Natural killer cell (primary cell): ENCODE measurements around the gene CRAT. TPM values are rescaled to one million over a fixed set of nuclear protein-coding genes. Genes with fewer than 3 reads are reported as not detected.

Experiments
- ATAC-seq, 3 donors: fragments of 150-1000 bp in 2 of 3; fragments of 200-7000 bp in 1 of 3; cut with Tn5 transposase; 1 replicate in 1 of 3; 2 replicates in 2 of 3; pipeline ENCODE4 v1.10.0; 2021; ENCODE audit warnings: mild to moderate bottlenecking in 2 of 3, moderate library complexity in 2 of 3
- DNase-seq, 2 donors: peaks; one replicate each; pipeline versions ENCODE4 v3.0.0 to v3.0.0-alpha.2; 2013 to 2021; ENCODE audit warnings: mixed read lengths in 1 of 2
- H3K27ac ChIP-seq: one replicate; pipeline ENCODE4 v1.5.1; 2013; ENCODE audit warnings: mild to moderate bottlenecking, low read length
- H3K27me3 ChIP-seq: one replicate; pipeline ENCODE4 v1.6.1; 2013; ENCODE audit warnings: low read length; ENCODE audit not compliant: control insufficient read depth, insufficient read depth
- H3K36me3 ChIP-seq: one replicate; pipeline ENCODE4 v1.6.1; 2013; ENCODE audit warnings: low read length; ENCODE audit not compliant: control insufficient read depth, insufficient read depth
- H3K4me1 ChIP-seq: one replicate; pipeline ENCODE4 v1.6.1; 2013; ENCODE audit warnings: low read length; ENCODE audit not compliant: control insufficient read depth, insufficient read depth
- H3K4me3 ChIP-seq: one replicate; pipeline ENCODE4 v1.5.1; 2013; ENCODE audit warnings: low read length
- H3K9me3 ChIP-seq: one replicate; pipeline ENCODE4 v1.6.1; 2013; ENCODE audit warnings: low read length; ENCODE audit not compliant: control insufficient read depth, insufficient read depth
- H3K27ac Mint-ChIP-seq, 2 donors: one replicate each; pipeline ENCODE4 v1.8.0; 2022; ENCODE audit warnings: mild to moderate bottlenecking in 2 of 2, mixed read lengths in 2 of 2, moderate library complexity in 1 of 2
- H3K27me3 Mint-ChIP-seq, 2 donors: one replicate each; pipeline ENCODE4 v1.8.0; 2022; ENCODE audit warnings: low read depth in 2 of 2, mixed read lengths in 2 of 2
- H3K36me3 Mint-ChIP-seq: one replicate; pipeline ENCODE4 v1.8.0; 2022; ENCODE audit warnings: mixed read lengths
- H3K4me1 Mint-ChIP-seq, 2 donors: one replicate each; pipeline ENCODE4 v1.8.0; 2022; ENCODE audit warnings: mixed read lengths in 2 of 2
- H3K4me3 Mint-ChIP-seq: one replicate; pipeline ENCODE4 v1.8.0; 2022; ENCODE audit warnings: mild to moderate bottlenecking, moderate library complexity, mixed read lengths
- H3K9me3 Mint-ChIP-seq, 2 donors: one replicate each; pipeline ENCODE4 v1.8.0; 2022; ENCODE audit warnings: mixed read lengths in 2 of 2
- WGBS: methylation state at CpG from one replicate; pipeline ENCODE4 v1.1.7; 2013; ENCODE audit warnings: missing lambda C conversion rate; ENCODE audit not compliant: insufficient coverage; 5-methylcytosine and 5-hydroxymethylcytosine counted together
- intact Hi-C: fragments of 100-400 bp; cut with micrococcal nuclease; formaldehyde crosslinking; loops from one replicate; pipeline ENCODE4 v1.14.2; 2022
- total RNA-seq, 4 donors: library from RNA; stranded (reverse); fragments of 120-200 nt in 1 of 4; gene quantifications; one replicate each; pipeline versions ENCODE4 v1.2.3 to v1.2.4, GENCODE V29; 2013 to 2022
- TF ChIP-seq, protein P1 (sequence below): fragments of 200-600 bp; IDR thresholded peaks from one replicate; pipeline ENCODE4 v1.8.0; 2022; ENCODE audit warnings: antibody characterized with exemption

Gene CRAT
- total RNA-seq, 3 donors from 2014 or later (not counting 1 experiment from before 2014, with no cell fraction given): 13.5 to 13.8 (median 13.8) TPM

DNA sequence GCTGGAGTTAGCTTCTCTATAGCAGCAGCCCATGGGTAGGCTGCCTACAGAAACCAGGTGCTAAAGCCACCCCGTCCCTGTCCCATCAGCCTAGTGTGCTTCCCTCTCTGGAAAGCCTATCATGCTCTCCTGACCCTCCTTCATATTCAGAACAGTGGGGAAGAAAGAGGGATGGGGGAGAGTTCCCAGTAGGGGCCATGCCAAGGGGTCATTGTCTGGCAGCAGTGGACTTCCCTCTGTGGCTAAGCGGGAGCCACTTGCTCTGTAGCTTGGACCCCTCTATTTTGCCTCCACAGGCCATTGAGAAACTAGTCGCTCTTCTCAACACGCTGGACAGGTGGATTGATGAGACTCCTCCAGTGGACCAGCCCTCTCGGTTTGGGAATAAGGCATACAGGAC lies 18.1 kb upstream of the CRAT start:
- Histone ChIP-seq H3K4me3 (no peak overlapping the region), H3K4me1 (peaks cover 8% of the 10 kb centered on the region), H3K27ac (no peak overlapping the region), H3K27me3 (no peaks in the 10 kb centered on the region), H3K36me3 (peaks cover 42% of the 10 kb centered on the region), H3K9me3 (no peaks in the 10 kb centered on the region)
- no peak for DNase-seq
- no peak for ATAC-seq
- 97% methylated on average over 5 of the region's 5 CpGs for WGBS
- intact Hi-C loops: no loop called here
- Mint-ChIP-seq H3K9me3 (no peaks in the 10 kb centered on the region), H3K36me3 (peaks cover 13% of the 10 kb centered on the region), H3K4me1 (peaks cover 5 to 7% of the 10 kb centered on the region in 2 donors), H3K4me3 (no peak overlapping the region), H3K27ac (no peak overlapping the region), H3K27me3 (no peaks in the 10 kb centered on the region)
- TF ChIP-seq, protein P1, sequence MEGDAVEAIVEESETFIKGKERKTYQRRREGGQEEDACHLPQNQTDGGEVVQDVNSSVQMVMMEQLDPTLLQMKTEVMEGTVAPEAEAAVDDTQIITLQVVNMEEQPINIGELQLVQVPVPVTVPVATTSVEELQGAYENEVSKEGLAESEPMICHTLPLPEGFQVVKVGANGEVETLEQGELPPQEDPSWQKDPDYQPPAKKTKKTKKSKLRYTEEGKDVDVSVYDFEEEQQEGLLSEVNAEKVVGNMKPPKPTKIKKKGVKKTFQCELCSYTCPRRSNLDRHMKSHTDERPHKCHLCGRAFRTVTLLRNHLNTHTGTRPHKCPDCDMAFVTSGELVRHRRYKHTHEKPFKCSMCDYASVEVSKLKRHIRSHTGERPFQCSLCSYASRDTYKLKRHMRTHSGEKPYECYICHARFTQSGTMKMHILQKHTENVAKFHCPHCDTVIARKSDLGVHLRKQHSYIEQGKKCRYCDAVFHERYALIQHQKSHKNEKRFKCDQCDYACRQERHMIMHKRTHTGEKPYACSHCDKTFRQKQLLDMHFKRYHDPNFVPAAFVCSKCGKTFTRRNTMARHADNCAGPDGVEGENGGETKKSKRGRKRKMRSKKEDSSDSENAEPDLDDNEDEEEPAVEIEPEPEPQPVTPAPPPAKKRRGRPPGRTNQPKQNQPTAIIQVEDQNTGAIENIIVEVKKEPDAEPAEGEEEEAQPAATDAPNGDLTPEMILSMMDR: no peak

DNA sequence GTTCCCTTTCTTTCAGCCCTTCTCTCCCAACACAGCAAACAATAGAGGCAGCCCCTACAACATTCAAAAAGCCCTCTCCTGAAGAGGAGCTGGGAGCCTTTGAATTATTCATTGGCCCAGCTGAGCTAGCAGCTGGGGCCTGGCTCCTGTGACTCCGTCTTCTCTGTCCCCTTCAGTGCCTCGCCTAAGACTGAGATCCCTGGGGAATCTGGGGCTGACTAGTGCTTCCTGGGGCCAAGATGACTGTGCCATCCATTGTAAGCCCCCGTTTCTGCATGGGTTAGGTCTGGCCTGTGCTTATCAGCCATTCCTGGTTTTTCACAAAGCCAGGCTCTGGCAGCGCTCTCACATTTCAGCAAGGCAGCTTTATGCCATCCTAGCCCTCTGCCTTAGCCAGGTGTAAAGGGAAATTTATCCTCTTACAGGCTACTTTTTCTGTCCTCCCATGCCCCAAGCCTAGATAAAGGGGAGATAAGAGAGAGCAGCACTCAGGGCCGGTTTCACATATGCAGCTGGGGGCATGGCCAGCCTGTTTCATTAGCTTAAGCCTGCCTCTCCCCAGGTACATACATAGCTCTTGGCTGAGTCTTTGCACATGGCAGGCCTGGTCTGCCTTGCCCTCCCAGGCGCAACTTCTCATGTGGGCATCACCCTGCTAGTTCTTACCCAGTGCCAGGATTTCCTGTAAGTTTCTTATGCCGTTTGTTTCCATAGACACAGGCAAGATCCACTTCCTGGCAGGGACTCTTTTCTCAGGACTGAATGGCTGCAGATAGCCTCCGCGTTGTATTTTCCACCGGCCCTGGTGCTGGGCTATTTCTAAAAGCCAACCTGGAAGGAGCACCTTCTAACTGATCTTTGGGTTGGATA lies 16.4 kb upstream of the CRAT start:
- Mint-ChIP-seq H3K27ac (no peak overlapping the region), H3K9me3 (no peaks in the 10 kb centered on the region), H3K4me1 (peaks cover 5 to 6% of the 10 kb centered on the region in 2 donors), H3K27me3 (no peaks in the 10 kb centered on the region), H3K36me3 (peaks cover 13% of the 10 kb centered on the region), H3K4me3 (no peak overlapping the region)
- 80% methylated on average over 10 of the region's 10 CpGs for WGBS
- H3K27me3 ChIP-seq: no peaks in the 10 kb centered on the region
- TF ChIP-seq, protein P1: no peak
- H3K36me3 ChIP-seq: peaks cover 46% of the 10 kb centered on the region
- ATAC-seq (no peak), DNase-seq (no peak)
- H3K4me3 ChIP-seq: no peak overlapping the region
- no peak overlapping the region for H3K27ac ChIP-seq
- peaks cover 8% of the 10 kb centered on the region for H3K4me1 ChIP-seq
- no peaks in the 10 kb centered on the region for H3K9me3 ChIP-seq
- intact Hi-C loops: no loop called here

DNA sequence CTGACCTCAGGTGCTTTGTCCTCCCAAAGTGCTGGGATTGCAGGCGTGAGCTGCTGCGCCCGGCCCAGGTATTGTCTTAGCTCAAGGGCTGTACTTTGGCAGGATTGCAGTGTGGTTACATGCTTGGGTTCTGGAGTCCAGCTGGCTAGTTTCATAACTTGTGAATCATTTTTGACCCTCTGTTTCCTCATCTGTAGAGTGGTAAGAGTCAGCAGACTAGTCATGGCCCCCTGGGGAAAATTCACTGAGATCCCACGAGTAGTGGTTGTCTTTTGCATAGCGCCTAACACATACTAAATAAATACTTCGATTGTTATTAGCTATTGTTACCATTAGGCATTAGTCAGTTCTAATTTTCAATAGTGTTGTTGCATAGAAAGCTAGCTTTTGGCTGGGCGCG lies 14.9 kb upstream of the CRAT start:
- H3K4me1 ChIP-seq: no peaks in the 10 kb centered on the region
- H3K27me3 Mint-ChIP-seq: no peaks in the 10 kb centered on the region
- DNase-seq (no peak), ATAC-seq (no peak)
- H3K4me1 Mint-ChIP-seq: peaks cover 4 to 9% of the 10 kb centered on the region in 2 donors
- H3K4me3 Mint-ChIP-seq: no peak overlapping the region
- peaks cover 7% of the 10 kb centered on the region for H3K36me3 Mint-ChIP-seq
- WGBS: 98% methylated on average over 8 of the region's 8 CpGs
- H3K27ac Mint-ChIP-seq: no peak overlapping the region
- H3K9me3 Mint-ChIP-seq: no peaks in the 10 kb centered on the region
- TF ChIP-seq, protein P1: no peak
- H3K4me3 ChIP-seq: no peak overlapping the region
- intact Hi-C loops: no loop called here
- no peaks in the 10 kb centered on the region for H3K27me3 ChIP-seq
- no peaks in the 10 kb centered on the region for H3K9me3 ChIP-seq
- H3K36me3 ChIP-seq: peaks cover 54% of the 10 kb centered on the region
- H3K27ac ChIP-seq: no peak overlapping the region
